Measurements from ENCODE around the gene HSDL2. TPM values are rescaled to one million over a fixed set of nuclear protein-coding genes. Genes with fewer than 3 reads are reported as not detected.

Gene HSDL2
- total and polyA plus RNA-seq, 2 donors from 2014 or later = 30.2 to 67.0 TPM

- Histone ChIP-seq H3K4me1 (ENCODE audit: control insufficient read depth in 2 of 3, insufficient read depth in 2 of 3, low read depth in 1 of 3, low read length in 3 of 3) (no peaks in the 10 kb centered on the region), H3K4me3 (ENCODE audit: low read length in 3 of 3) (no peak overlapping the region), H3K36me3 (ENCODE audit: control insufficient read depth in 2 of 3, insufficient read depth in 3 of 3, low read length in 3 of 3) (peaks cover 0 to 5% (median 2%) of the 10 kb centered on the region in 3 donors), H3K27ac (ENCODE audit: low read depth in 2 of 2, low read length in 2 of 2) (no peak overlapping the region), H3K9me3 (ENCODE audit: control insufficient read depth in 2 of 3, insufficient read depth in 1 of 3, low read length in 3 of 3) (no peaks in the 10 kb centered on the region), H3K27me3 (ENCODE audit: control insufficient read depth, insufficient read depth, low read length) (no peaks in the 10 kb centered on the region), H3K9ac (ENCODE audit: low read length in 3 of 3) (no peak overlapping the region)
- FAIRE-seq (no peak), DNase-seq (no peak)
- TF ChIP-seq CTCF (IDR thresholded peaks at IDR 0.05; ENCODE audit: borderline replicate concordance, extremely low read depth, insufficient read depth) = no peak
- intact Hi-C loops (cut with DNase I) = no loop called here
Observed at GRCh38 chr9:112472996-112473395, 93.1 kb downstream of the HSDL2 start.

- Histone ChIP-seq H3K9me3 (ENCODE audit: control insufficient read depth in 2 of 3, insufficient read depth in 1 of 3, low read length in 3 of 3) (no peaks in the 10 kb centered on the region), H3K9ac (ENCODE audit: low read length in 3 of 3) (no peak overlapping the region), H3K27me3 (ENCODE audit: control insufficient read depth, insufficient read depth, low read length) (no peaks in the 10 kb centered on the region), H3K4me1 (ENCODE audit: control insufficient read depth in 2 of 3, insufficient read depth in 2 of 3, low read depth in 1 of 3, low read length in 3 of 3) (no peaks in the 10 kb centered on the region), H3K36me3 (ENCODE audit: control insufficient read depth in 2 of 3, insufficient read depth in 3 of 3, low read length in 3 of 3) (peaks cover 0 to 5% (median 2%) of the 10 kb centered on the region in 3 donors), H3K27ac (ENCODE audit: low read depth in 2 of 2, low read length in 2 of 2) (no peak overlapping the region), H3K4me3 (ENCODE audit: low read length in 3 of 3) (no peak overlapping the region)
- no peak for FAIRE-seq
- no peak for TF ChIP-seq CTCF (IDR thresholded peaks at IDR 0.05; ENCODE audit: borderline replicate concordance, extremely low read depth, insufficient read depth)
- DNase-seq = no peak
- intact Hi-C loops (cut with DNase I) = no loop called here
Observed at GRCh38 chr9:112473986-112474385, 94.1 kb downstream of the HSDL2 start.

- H3K9ac ChIP-seq (ENCODE audit: low read length in 3 of 3) = no peak overlapping the region
- DNase-seq = no peak
- peaks cover 0 to 5% (median 2%) of the 10 kb centered on the region in 3 donors for H3K36me3 ChIP-seq (ENCODE audit: control insufficient read depth in 2 of 3, insufficient read depth in 3 of 3, low read length in 3 of 3)
- no peak overlapping the region for H3K4me3 ChIP-seq (ENCODE audit: low read length in 3 of 3)
- no peaks in the 10 kb centered on the region for H3K27me3 ChIP-seq (ENCODE audit: control insufficient read depth, insufficient read depth, low read length)
- no peak overlapping the region for H3K27ac ChIP-seq (ENCODE audit: low read depth in 2 of 2, low read length in 2 of 2)
- intact Hi-C loops (cut with DNase I) = no loop called here
- no peaks in the 10 kb centered on the region for H3K4me1 ChIP-seq (ENCODE audit: control insufficient read depth in 2 of 3, insufficient read depth in 2 of 3, low read depth in 1 of 3, low read length in 3 of 3)
- FAIRE-seq = no peak
- H3K9me3 ChIP-seq (ENCODE audit: control insufficient read depth in 2 of 3, insufficient read depth in 1 of 3, low read length in 3 of 3) = no peaks in the 10 kb centered on the region
- TF ChIP-seq CTCF (IDR thresholded peaks at IDR 0.05; ENCODE audit: borderline replicate concordance, extremely low read depth, insufficient read depth) = no peak
Observed at GRCh38 chr9:112475318-112475717, 95.4 kb downstream of the HSDL2 start.

- H3K27ac ChIP-seq (ENCODE audit: low read depth in 2 of 2, low read length in 2 of 2) = no peak overlapping the region
- H3K4me3 ChIP-seq (ENCODE audit: low read length in 3 of 3) = no peak overlapping the region
- FAIRE-seq (no peak), DNase-seq (no peak)
- TF ChIP-seq CTCF (IDR thresholded peaks at IDR 0.05; ENCODE audit: borderline replicate concordance, extremely low read depth, insufficient read depth) = no peak
- no peaks in the 10 kb centered on the region for H3K4me1 ChIP-seq (ENCODE audit: control insufficient read depth in 2 of 3, insufficient read depth in 2 of 3, low read depth in 1 of 3, low read length in 3 of 3)
- intact Hi-C loops (cut with DNase I) = no loop called here
- H3K36me3 ChIP-seq (ENCODE audit: control insufficient read depth in 2 of 3, insufficient read depth in 3 of 3, low read length in 3 of 3) = peaks cover 0 to 5% (median 0%) of the 10 kb centered on the region in 3 donors
- no peaks in the 10 kb centered on the region for H3K9me3 ChIP-seq (ENCODE audit: control insufficient read depth in 2 of 3, insufficient read depth in 1 of 3, low read length in 3 of 3)
- H3K27me3 ChIP-seq (ENCODE audit: control insufficient read depth, insufficient read depth, low read length) = no peaks in the 10 kb centered on the region
- no peak overlapping the region for H3K9ac ChIP-seq (ENCODE audit: low read length in 3 of 3)
Observed at GRCh38 chr9:112477330-112477729, 97.4 kb downstream of the HSDL2 start.

Data from kidney (tissue), 14 donors.